ENCODE results near the gene TUBA8. TPM values are rescaled to one million over a fixed set of nuclear protein-coding genes. Genes with fewer than 3 reads are reported as not detected.
"Not testable (repeated sequence)": the region's sequence is repeated elsewhere in the genome, so short reads cannot be mapped to it uniquely, and the experiment has no call there.

The TUBA8 gene
- 10 to 100 TPM in 1 of 3 donors, 1 to 10 TPM in 2; 3.7 to 10.9 (median 8.5) TPM for polyA plus RNA-seq

GRCh38 chr22:18110194-18110953 lies at the start of gene TUBA8:
TUBA8 (plus strand) TSS chr22:18110809; CDS start chr22:18110866, 57 bp downstream.
- whole genome bisulfite sequencing, 3 donors = 1 to 2% (median 1%) methylated on average over 46 to 72 of the region's 72 CpGs
- H3K27ac ChIP-seq (ENCODE audit: low read depth, low read length) = no peak within 1 kb of the TSS

GRCh38 chr22:18062421-18062820 lies 48.2 kb upstream of the TUBA8 start:
- H3K27ac ChIP-seq (ENCODE audit: low read depth, low read length) = no peak overlapping the region
- WGBS, 3 donors = 90 to 97% (median 92%) methylated on average over 3 of the region's 3 CpGs

GRCh38 chr22:18063306-18063705 lies 47.3 kb upstream of the TUBA8 start:
- no peak overlapping the region for H3K27ac ChIP-seq (ENCODE audit: low read depth, low read length)
- WGBS, 3 donors = 86 to 95% (median 91%) methylated on average over 7 of the region's 7 CpGs

GRCh38 chr22:18063715-18064114 lies 46.9 kb upstream of the TUBA8 start:
- not testable (repeated sequence) for H3K27ac ChIP-seq (ENCODE audit: low read depth, low read length)
- WGBS, 3 donors = 77 to 86% (median 84%) methylated on average over 6 of the region's 6 CpGs

GRCh38 chr22:18064636-18065035 lies 46.0 kb upstream of the TUBA8 start:
- 90 to 93% (median 92%) methylated on average over 7 of the region's 7 CpGs for WGBS, 3 donors
- no peak overlapping the region for H3K27ac ChIP-seq (ENCODE audit: low read depth, low read length)

GRCh38 chr22:18065256-18065655 lies 45.4 kb upstream of the TUBA8 start:
- WGBS, 3 donors = 63 to 67% (median 67%) methylated on average over 9 of the region's 9 CpGs
- no peak overlapping the region for H3K27ac ChIP-seq (ENCODE audit: low read depth, low read length)

GRCh38 chr22:18066181-18066859 lies 44.3 kb upstream of the TUBA8 start:
- H3K27ac ChIP-seq (ENCODE audit: low read depth, low read length) = no peak overlapping the region
- 52 to 62% (median 55%) methylated on average over 12 of the region's 12 CpGs for WGBS, 3 donors

GRCh38 chr22:18067121-18067520 lies 43.5 kb upstream of the TUBA8 start:
- 93 to 96% (median 95%) methylated on average over 3 of the region's 3 CpGs for WGBS, 3 donors
- H3K27ac ChIP-seq (ENCODE audit: low read depth, low read length) = no peak overlapping the region

- H3K27ac ChIP-seq (ENCODE audit: low read depth, low read length) = no peak overlapping the region
- 73 to 75% (median 73%) methylated on average over 14 of the region's 14 CpGs for WGBS, 3 donors
Observed at GRCh38 chr22:18067548-18068341, 42.9 kb upstream of the TUBA8 start.

- H3K27ac ChIP-seq (ENCODE audit: low read depth, low read length) = no peak overlapping the region
- WGBS, 3 donors = 52 to 69% (median 68%) methylated on average over 3 of the region's 3 CpGs
Observed at GRCh38 chr22:18068381-18068988, 42.1 kb upstream of the TUBA8 start.

GRCh38 chr22:18069041-18069440 lies 41.6 kb upstream of the TUBA8 start:
- no peak overlapping the region for H3K27ac ChIP-seq (ENCODE audit: low read depth, low read length)
- 52 to 82% (median 67%) methylated on average over 2 of the region's 2 CpGs for WGBS, 3 donors

- no peak overlapping the region for H3K27ac ChIP-seq (ENCODE audit: low read depth, low read length)
- 93 to 97% (median 93%) methylated on average over 4 of the region's 4 CpGs for WGBS, 3 donors
Observed at GRCh38 chr22:18070041-18070440, 40.6 kb upstream of the TUBA8 start.

- WGBS, 3 donors = 72 to 87% (median 84%) methylated on average over 14 of the region's 14 CpGs
- no peak overlapping the region for H3K27ac ChIP-seq (ENCODE audit: low read depth, low read length)
Observed at GRCh38 chr22:18070556-18071306, 39.9 kb upstream of the TUBA8 start.

GRCh38 chr22:18071307-18071967 lies 39.2 kb upstream of the TUBA8 start:
- WGBS, 3 donors = 85 to 90% (median 89%) methylated on average over 7 of the region's 7 CpGs

GRCh38 chr22:18071968-18072310 lies 38.7 kb upstream of the TUBA8 start:
- no peak overlapping the region for H3K27ac ChIP-seq (ENCODE audit: low read depth, low read length)
- 48 to 85% (median 85%) methylated on average over 1 of the region's 1 CpG for WGBS, 3 donors

More at GRCh38 chr22:18071307-18071967, 39.2 kb upstream of the TUBA8 start:
- not testable (repeated sequence) for H3K27ac ChIP-seq (ENCODE audit: low read depth, low read length)

- no peak overlapping the region for H3K27ac ChIP-seq (ENCODE audit: low read depth, low read length)
- WGBS, 3 donors = 85 to 96% (median 91%) methylated on average over 2 of the region's 2 CpGs
Observed at GRCh38 chr22:18073467-18073866, 37.1 kb upstream of the TUBA8 start.

- 90 to 91% (median 91%) methylated on average over 4 of the region's 4 CpGs for WGBS, 3 donors
Observed at GRCh38 chr22:18073927-18074326, 36.7 kb upstream of the TUBA8 start.

More at GRCh38 chr22:18073927-18074326, 36.7 kb upstream of the TUBA8 start:
- not testable (repeated sequence) for H3K27ac ChIP-seq (ENCODE audit: low read depth, low read length)
